ENCODE data around the gene TMEM89. TPM values are rescaled to one million over a fixed set of nuclear protein-coding genes. Genes with fewer than 3 reads are reported as not detected.

TMEM89 gene
- total and polyA plus RNA-seq, 8 donors, result 0.62 TPM; not detected in 7

DNA sequence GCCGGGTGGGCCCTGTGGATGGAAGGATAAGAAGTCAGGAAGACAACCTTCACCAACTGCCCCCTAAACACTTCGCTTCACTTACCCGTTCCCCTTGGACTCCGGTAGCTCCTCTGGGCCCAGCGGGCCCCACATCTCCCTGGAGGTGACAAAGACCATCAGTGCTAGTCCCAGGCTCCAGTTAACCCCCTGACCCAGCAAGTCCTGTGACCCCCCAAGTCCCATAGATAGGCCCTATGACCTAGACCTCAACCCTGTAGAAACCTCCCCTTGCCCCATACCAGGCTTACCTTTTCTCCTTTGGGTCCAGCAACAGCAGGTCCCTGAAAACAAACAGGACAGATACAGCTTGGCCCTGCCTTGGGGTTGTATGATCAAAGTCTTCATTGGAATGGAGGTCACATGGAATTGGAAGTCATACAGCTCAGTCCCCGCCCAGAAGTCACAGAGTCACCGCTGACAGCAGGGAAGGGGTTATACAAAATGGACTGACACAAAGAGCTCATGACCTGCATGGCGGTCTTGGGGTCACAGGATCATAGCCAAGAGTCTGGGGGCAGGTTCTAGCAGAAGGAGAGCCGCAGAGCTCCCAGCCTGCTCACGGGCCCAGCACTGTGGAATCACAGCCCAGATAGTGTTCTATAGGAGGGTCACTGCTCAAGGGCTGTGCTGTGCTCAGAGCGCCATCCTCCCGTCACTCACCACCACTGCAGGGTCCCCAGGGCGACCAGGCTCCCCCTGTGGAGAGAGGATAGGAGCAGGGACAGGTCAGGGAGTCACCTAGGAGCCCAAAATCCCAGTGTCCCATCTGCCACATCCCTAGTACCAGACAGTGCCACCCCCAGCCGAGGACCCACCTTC lies 39.7 kb downstream of the TMEM89 start:
- intact Hi-C loops (cut with DNase I; ENCODE audit: low total_unique reads), result no loop called here
- Histone ChIP-seq H3K4me1 (no peaks in the 10 kb centered on the region), H3K4me3 (no peak overlapping the region), H3K36me3 (peaks cover 0 to 11% (median 6%) of the 10 kb centered on the region in 4 donors), H3K27me3 (no peaks in the 10 kb centered on the region), H3K27ac (no peak overlapping the region), H3K9me3 (no peaks in the 10 kb centered on the region)
- no peak for TF ChIP-seq POLR2AphosphoS5 (IDR thresholded peaks at IDR 0.05)
- no peak for TF ChIP-seq EP300 (IDR thresholded peaks at IDR 0.05)
- TF ChIP-seq, protein P1, sequence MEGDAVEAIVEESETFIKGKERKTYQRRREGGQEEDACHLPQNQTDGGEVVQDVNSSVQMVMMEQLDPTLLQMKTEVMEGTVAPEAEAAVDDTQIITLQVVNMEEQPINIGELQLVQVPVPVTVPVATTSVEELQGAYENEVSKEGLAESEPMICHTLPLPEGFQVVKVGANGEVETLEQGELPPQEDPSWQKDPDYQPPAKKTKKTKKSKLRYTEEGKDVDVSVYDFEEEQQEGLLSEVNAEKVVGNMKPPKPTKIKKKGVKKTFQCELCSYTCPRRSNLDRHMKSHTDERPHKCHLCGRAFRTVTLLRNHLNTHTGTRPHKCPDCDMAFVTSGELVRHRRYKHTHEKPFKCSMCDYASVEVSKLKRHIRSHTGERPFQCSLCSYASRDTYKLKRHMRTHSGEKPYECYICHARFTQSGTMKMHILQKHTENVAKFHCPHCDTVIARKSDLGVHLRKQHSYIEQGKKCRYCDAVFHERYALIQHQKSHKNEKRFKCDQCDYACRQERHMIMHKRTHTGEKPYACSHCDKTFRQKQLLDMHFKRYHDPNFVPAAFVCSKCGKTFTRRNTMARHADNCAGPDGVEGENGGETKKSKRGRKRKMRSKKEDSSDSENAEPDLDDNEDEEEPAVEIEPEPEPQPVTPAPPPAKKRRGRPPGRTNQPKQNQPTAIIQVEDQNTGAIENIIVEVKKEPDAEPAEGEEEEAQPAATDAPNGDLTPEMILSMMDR (IDR thresholded peaks at IDR 0.05), result no peak
- TF ChIP-seq POLR2A (IDR thresholded peaks at IDR 0.05), result no peak
- WGBS, 5 donors, result 85 to 90% (median 87%) methylated on average over 10 to 14 of the region's 14 CpGs
- no peak for DNase-seq

DNA sequence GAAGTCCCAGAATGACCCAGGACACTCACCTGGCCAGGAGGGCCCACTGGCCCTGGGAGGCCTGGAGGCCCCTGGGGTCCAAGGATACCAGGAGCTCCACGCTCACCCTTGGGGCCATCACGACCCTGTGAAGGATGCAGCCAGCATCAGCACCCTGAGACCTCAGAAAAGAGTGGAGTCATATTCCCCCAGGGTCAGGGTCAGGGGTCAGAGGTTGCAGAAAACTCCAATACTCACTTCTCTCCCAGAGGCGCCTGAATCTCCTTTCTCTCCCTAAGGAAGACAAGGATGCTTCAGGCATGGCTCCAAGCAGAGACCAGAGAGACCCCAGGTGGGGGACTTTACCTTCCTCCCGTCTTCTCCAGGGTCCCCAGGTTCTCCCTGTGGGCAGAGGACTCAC lies 44.9 kb downstream of the TMEM89 start:
- TF ChIP-seq, protein P1 (IDR thresholded peaks at IDR 0.05), result no peak
- TF ChIP-seq POLR2AphosphoS5 (IDR thresholded peaks at IDR 0.05) (no peak), EP300 (IDR thresholded peaks at IDR 0.05) (no peak), POLR2A (IDR thresholded peaks at IDR 0.05) (no peak)
- Histone ChIP-seq H3K4me1 (no peaks in the 10 kb centered on the region), H3K27me3 (no peaks in the 10 kb centered on the region), H3K36me3 (peaks cover 0 to 4% (median 0%) of the 10 kb centered on the region in 4 donors), H3K27ac (no peak overlapping the region), H3K4me3 (no peak overlapping the region), H3K9me3 (no peaks in the 10 kb centered on the region)
- 66 to 82% (median 71%) methylated on average over 3 to 4 of the region's 4 CpGs for whole genome bisulfite sequencing, 5 donors
- intact Hi-C loops (cut with DNase I; ENCODE audit: low total_unique reads), result no loop called here
- no peak for DNase-seq

DNA sequence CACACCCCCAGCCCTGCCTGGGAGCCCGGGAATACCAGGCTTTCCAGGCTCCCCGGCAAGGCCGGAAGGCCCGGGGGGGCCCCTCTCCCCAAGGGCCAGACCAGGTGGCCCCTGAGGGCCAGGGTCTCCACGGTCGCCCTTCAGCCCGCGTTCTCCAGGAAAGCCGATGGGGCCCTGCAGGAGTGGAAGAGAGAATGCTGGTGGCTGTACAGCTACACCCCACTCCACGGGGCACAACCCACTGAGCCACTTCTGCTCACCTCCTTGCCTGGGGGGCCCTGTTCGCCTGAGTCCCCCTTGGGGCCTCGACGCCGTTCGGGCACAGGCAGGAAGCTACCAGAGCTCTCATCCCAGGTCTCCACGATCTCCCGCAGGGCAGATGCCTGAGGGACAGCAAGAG lies 46.2 kb downstream of the TMEM89 start:
- intact Hi-C loops (cut with DNase I; ENCODE audit: low total_unique reads), result no loop called here
- Histone ChIP-seq H3K4me1 (no peaks in the 10 kb centered on the region), H3K36me3 (peaks cover 0 to 4% (median 0%) of the 10 kb centered on the region in 4 donors), H3K4me3 (no peak overlapping the region), H3K9me3 (no peaks in the 10 kb centered on the region), H3K27ac (no peak overlapping the region), H3K27me3 (no peaks in the 10 kb centered on the region)
- TF ChIP-seq EP300 (IDR thresholded peaks at IDR 0.05) (no peak), POLR2AphosphoS5 (IDR thresholded peaks at IDR 0.05) (no peak), POLR2A (IDR thresholded peaks at IDR 0.05) (no peak)
- TF ChIP-seq, protein P1 (IDR thresholded peaks at IDR 0.05), result no peak
- WGBS, 5 donors, result 77 to 93% (median 86%) methylated on average over 10 to 17 of the region's 17 CpGs
- DNase-seq, result no peak

DNA sequence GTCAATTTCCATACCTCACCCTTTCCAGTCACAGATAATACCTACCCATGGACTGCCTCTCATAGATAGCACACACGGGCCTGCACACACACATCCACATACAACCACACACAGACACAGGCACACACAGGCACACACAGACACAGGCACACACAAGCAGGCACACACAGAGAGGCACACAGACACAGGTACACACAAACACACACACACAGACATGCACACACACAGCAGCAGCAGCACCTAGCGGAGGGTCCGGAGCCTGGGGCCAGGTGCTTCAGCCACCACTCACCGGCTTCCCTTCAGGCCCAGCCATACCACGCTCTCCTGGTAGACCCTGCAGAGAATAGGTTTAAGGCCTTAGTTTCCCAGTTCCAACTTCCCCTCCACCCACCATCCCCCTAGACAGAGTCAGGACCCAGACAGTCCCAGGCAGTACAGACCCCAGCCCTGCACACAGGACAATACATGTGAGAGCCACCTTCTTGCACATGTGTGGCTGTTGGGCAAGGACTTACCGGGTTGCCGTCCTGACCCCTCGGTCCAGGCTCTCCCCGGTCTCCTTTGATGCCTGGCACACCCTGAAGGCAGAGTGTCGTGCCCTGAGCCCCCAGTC lies 47.5 kb downstream of the TMEM89 start:
- no peaks in the 10 kb centered on the region for H3K4me1 ChIP-seq
- H3K27ac ChIP-seq, result no peak overlapping the region
- DNase-seq, result no peak
- WGBS, 5 donors, result 89 to 100% (median 95%) methylated on average over 4 to 10 of the region's 10 CpGs
- no peaks in the 10 kb centered on the region for H3K27me3 ChIP-seq
- peaks cover 0 to 4% (median 0%) of the 10 kb centered on the region in 4 donors for H3K36me3 ChIP-seq
- H3K9me3 ChIP-seq, result no peaks in the 10 kb centered on the region
- H3K4me3 ChIP-seq, result no peak overlapping the region
- intact Hi-C loops (cut with DNase I; ENCODE audit: low total_unique reads), result no loop called here
- no peak for TF ChIP-seq POLR2AphosphoS5 (IDR thresholded peaks at IDR 0.05)
- no peak for TF ChIP-seq EP300 (IDR thresholded peaks at IDR 0.05)
- no peak for TF ChIP-seq POLR2A (IDR thresholded peaks at IDR 0.05)
- TF ChIP-seq, protein P1 (IDR thresholded peaks at IDR 0.05), result no peak
